T1000 (cell line): Measurements from ENCODE around the gene PKP4.
A peak's percentile ranks its signal among the peaks of the same experiment; 100 is the strongest.

Source experiments
- DNase-seq: peaks from one replicate; lab custom pipeline; 2025; ENCODE audit warnings: mixed read lengths; lab: John Stamatoyannopoulos, UW

Gene PKP4

DNA sequence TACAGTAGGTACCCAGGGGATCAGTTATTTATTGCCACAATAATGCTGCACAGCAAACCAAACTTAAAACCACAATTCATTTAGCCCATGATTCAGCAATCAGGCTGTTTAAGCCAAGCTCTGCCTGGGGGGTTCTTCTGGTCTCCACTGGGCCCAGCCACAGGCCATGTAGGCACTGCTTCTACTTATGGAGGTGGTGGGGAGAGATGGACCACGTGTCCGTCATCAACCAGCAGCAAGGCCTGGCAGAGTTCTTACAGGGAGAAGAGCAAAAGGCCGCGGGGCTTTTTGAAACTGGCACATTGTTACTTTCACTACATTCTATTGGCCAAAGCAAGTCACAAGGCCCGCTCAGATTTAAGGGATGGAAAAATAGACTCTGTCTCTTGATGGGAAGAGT is 262.1 kb downstream of the PKP4 start:
- DNase-seq = peak; percentile 48

DNA sequence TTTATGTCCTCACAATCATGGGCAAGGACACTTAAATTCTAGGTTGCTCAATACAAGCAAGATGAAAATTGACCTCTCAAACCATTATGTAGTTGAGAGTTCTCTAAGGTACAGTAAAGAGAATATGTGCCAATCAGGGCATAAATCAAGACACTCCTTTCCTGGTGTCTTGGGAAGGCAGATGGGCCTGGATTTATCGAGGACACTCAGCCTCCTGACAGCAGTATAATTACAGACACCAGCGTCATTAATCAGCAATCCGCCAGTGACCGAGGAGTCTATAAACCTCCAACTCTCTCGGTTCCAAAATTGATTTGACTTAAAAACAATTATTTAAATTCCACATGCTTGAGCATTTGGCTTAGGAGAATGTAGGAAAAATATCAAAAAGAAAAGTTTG is 262.7 kb downstream of the PKP4 start:
- DNase-seq = no peak

GRCh38 chr2:158722266-158723105 is 265.7 kb downstream of the PKP4 start:
- no peak for DNase-seq

- DNase-seq = no peak
Measured at GRCh38 chr2:158723181-158723838, 266.6 kb downstream of the PKP4 start.

DNA sequence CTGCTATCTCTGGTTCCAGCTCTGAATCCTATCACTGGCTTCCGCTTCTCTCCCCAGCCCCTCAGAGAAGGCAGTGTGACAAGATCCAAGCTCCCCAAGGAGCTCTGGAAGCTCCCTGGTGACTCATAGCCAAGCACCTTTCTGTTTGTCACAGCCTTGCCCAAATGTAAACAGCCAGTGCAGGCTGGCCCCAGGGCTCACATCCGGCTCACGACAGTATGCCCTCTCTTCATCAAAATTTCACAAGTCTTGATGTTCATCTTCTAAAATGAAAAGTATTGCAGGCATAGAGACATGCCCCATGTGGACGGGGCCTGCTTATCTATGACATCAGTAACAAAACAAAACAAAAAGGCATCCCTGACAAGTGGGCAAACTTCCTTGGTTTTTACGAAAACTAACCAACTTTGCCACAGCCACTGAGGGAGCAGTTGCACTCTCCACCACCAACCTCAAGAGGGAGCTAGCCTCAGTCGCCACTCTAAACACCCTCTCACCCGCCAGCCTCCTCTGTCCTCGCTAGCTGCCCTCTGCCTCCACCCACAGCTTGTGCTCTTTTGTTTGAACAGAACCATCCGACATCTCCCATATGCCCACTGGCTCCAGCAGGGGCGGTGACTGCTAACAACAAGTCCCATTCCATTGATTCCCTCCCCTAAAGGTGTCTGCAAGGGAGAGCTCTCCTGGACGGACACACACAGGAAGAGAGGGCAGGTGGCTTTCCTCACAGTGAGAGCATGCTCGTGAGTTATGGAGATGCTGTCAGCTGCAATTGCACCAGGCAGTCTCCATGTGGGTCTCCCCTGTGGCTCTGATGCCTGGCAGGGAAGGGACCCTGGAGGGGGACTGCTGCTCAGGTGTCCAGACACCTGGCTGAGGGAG is 267.4 kb downstream of the PKP4 start:
- DNase-seq = peak; percentile 27

GRCh38 chr2:158724803-158725381 is 268.1 kb downstream of the PKP4 start:
- no peak for DNase-seq

DNA sequence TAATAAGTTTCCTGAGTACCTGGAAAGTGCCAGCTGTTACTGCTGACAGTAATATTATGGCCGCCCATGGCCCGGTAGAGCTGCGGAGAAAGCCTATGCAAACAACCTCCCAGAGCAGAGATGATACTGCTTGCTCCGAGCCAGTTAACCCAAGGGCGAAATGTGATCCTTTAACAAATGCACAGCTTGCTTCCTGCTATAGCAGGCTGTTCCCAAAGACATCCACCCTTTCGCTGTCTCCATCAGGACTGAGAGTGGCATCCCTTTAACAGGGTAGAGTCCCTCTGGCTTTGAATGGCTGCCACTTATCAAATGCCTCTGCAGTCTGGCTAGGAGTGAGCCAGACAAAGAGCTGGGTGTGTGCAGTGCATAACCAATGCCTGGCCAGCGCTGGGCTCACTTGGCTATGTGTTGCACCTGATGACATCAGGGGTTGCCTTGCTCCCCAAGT is 268.7 kb downstream of the PKP4 start:
- no peak for DNase-seq

DNA sequence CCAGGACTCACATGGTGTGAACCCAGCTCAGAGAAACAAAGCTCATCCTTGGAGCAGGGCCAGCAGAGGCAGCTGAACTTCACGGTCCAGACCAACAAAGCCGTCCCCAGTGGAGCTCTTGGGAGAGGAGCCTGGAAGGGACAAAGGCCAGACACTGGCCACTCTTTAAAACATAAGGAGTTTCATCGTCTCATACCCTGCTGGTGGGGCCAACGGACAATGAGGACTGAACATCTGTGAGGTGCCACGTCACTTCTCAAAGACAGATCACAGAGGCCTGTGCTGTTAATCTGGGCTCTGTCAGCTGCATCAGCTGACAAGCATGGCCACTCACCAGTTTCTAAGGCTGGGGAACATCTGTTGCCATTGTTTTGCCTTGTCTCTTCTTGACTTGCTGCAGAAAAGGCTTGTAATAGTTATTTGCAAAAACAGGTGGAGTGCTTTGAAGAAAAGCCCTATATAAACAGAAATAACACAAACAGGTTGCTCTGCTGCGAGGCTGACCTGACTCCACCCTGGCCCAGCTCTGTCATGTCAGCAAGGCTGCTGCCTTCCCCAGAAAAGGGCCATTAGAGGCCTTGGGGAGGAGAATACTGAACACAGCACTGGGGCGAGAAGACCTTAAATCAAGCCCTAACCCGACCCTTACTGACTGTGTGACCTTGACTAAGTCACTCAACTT is 270.3 kb downstream of the PKP4 start:
- DNase-seq = no peak

- DNase-seq = no peak
Measured at GRCh38 chr2:158728422-158728821, 271.7 kb downstream of the PKP4 start.

- DNase-seq = no peak
Measured at GRCh38 chr2:158729451-158729850, 272.7 kb downstream of the PKP4 start.

DNA sequence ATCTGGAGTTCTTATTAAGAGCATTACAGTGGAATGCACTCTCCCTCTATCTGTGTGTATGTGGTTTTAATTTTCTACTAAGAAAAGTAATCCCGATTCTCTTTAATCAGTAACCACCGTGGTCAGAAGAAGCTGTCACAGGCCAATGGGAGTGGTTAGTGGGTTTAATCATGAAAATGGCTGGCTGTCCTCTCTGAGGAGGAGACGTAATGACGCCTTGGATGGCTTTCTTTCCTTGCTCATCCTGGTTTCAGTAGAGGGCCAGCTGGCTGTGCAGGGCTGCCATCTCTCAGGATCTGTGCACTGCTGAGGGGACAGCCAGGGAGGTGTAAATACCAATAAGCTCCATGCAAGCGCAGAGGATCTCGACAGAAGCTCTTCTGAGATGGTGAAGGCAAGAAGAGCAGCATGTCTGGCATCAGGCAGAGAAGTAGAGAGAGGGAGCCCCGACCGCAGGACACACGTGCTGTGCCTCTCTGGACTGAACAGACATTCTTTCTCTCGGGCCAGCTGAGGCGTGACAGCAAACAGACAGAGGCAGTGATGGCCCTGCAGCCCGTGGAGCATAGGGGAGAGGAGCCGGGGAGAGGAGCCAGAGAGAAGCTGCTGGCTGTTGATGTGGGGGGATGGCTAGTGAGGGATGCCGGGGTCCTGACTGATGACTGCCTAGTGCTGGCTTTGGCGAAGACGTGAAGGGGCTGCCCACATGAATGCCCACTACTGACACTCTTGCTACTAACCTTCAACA is 273.3 kb downstream of the PKP4 start:
- DNase-seq = no peak

- DNase-seq = no peak
Measured at GRCh38 chr2:158730621-158731140, 273.9 kb downstream of the PKP4 start.

DNA sequence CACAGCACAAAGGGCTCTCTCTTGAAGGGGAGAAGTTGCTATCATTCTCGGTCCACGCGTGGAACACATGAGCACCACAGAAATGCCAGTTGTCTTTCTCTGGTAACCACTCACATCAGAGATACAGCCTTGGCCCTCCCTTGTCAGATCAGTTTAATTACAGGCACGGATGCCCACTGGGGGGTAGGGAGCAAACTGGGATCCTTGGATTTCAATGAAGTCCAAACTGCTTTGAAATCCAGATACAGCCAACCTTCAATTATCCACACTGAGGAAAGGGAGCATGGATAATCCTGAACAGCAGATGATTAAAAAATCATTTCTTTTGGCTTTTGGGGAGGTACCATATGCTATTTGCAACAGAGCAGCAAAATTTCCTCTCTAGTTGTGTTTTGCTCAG is 274.6 kb downstream of the PKP4 start:
- no peak for DNase-seq
